ENCODE measurements around the gene EIF4A2. TPM values are rescaled to one million over a fixed set of nuclear protein-coding genes. Genes with fewer than 3 reads are reported as not detected.

Gene EIF4A2
- total RNA-seq, 1 experiment from 2014 or later: 435 TPM

GRCh38 chr3:186757686-186758220 lies 25.6 kb upstream of the EIF4A2 start:
- ChIA-PET CTCF (no interaction called here), POLR2A (ENCODE audit: low non-redundant PET) (no interaction called here)
- TF ChIP-seq CTCF (conservative IDR thresholded peaks at IDR 0.05; ENCODE audit: low read depth, low read length) (no peak), EZH2 (IDR thresholded peaks at IDR 0.05; ENCODE audit: borderline replicate concordance, low read depth, low read length, poor library complexity, severe bottlenecking) (no peak)
- no peaks in the 10 kb centered on the region for H3K27me3 ChIP-seq (replicated peaks; ENCODE audit: insufficient read depth, low read depth, low read length, poor library complexity)
- BruUV-seq (replicated peaks): no TSS peak
- H3K4me3 ChIP-seq (ENCODE audit: low read depth, low read length, poor library complexity, severe bottlenecking): no peak overlapping the region
- no peak overlapping the region for H3K27ac ChIP-seq (ENCODE audit: low read depth, low read length, poor library complexity, severe bottlenecking)
- DNase-seq (ENCODE audit: low spot score): no peak
- intact Hi-C loops (cut with micrococcal nuclease; ENCODE audit: unreplicated experiment): no loop called here
- no peaks in the 10 kb centered on the region for H3K4me1 ChIP-seq (ENCODE audit: insufficient read depth, low read length, poor library complexity, severe bottlenecking)
- H3K36me3 ChIP-seq (ENCODE audit: insufficient read depth, low read length, poor library complexity, severe bottlenecking): no peaks in the 10 kb centered on the region
- no peaks in the 10 kb centered on the region for H3K9me3 ChIP-seq (ENCODE audit: low read depth, low read length, poor library complexity, severe bottlenecking)

- ChIA-PET POLR2A (ENCODE audit: low non-redundant PET) (no interaction called here), CTCF (no interaction called here)
- Histone ChIP-seq H3K9me3 (ENCODE audit: low read depth, low read length, poor library complexity, severe bottlenecking) (no peaks in the 10 kb centered on the region), H3K4me1 (ENCODE audit: insufficient read depth, low read length, poor library complexity, severe bottlenecking) (no peaks in the 10 kb centered on the region), H3K27me3 (replicated peaks; ENCODE audit: insufficient read depth, low read depth, low read length, poor library complexity) (no peaks in the 10 kb centered on the region), H3K27ac (ENCODE audit: low read depth, low read length, poor library complexity, severe bottlenecking) (no peak overlapping the region), H3K36me3 (ENCODE audit: insufficient read depth, low read length, poor library complexity, severe bottlenecking) (no peaks in the 10 kb centered on the region), H3K4me3 (ENCODE audit: low read depth, low read length, poor library complexity, severe bottlenecking) (no peak overlapping the region)
- TF ChIP-seq CTCF (conservative IDR thresholded peaks at IDR 0.05; ENCODE audit: low read depth, low read length): no peak
- no peak for TF ChIP-seq EZH2 (IDR thresholded peaks at IDR 0.05; ENCODE audit: borderline replicate concordance, low read depth, low read length, poor library complexity, severe bottlenecking)
- no peak for DNase-seq (ENCODE audit: low spot score)
- no TSS peak for BruUV-seq (replicated peaks)
- intact Hi-C loops (cut with micrococcal nuclease; ENCODE audit: unreplicated experiment): no loop called here
Measured at GRCh38 chr3:186759231-186759930, 24.0 kb upstream of the EIF4A2 start.

GRCh38 chr3:186760141-186760833 lies 23.1 kb upstream of the EIF4A2 start:
- no peaks in the 10 kb centered on the region for H3K4me1 ChIP-seq (ENCODE audit: insufficient read depth, low read length, poor library complexity, severe bottlenecking)
- POLR2A ChIA-PET (ENCODE audit: low non-redundant PET): no interaction called here
- DNase-seq (ENCODE audit: low spot score): no peak
- H3K27me3 ChIP-seq (replicated peaks; ENCODE audit: insufficient read depth, low read depth, low read length, poor library complexity): no peaks in the 10 kb centered on the region
- BruUV-seq (replicated peaks): no TSS peak
- TF ChIP-seq EZH2 (IDR thresholded peaks at IDR 0.05; ENCODE audit: borderline replicate concordance, low read depth, low read length, poor library complexity, severe bottlenecking) (no peak), CTCF (conservative IDR thresholded peaks at IDR 0.05; ENCODE audit: low read depth, low read length) (no peak)
- H3K36me3 ChIP-seq (ENCODE audit: insufficient read depth, low read length, poor library complexity, severe bottlenecking): no peaks in the 10 kb centered on the region
- H3K4me3 ChIP-seq (ENCODE audit: low read depth, low read length, poor library complexity, severe bottlenecking): no peak overlapping the region
- intact Hi-C loops (cut with micrococcal nuclease; ENCODE audit: unreplicated experiment): no loop called here
- H3K9me3 ChIP-seq (ENCODE audit: low read depth, low read length, poor library complexity, severe bottlenecking): no peaks in the 10 kb centered on the region
- CTCF ChIA-PET: interaction anchor here (0.6 kb wide), 1 partner anchor 504 kb away, joined by 6 read pairs; no protein-coding TSS in a partner anchor
- H3K27ac ChIP-seq (ENCODE audit: low read depth, low read length, poor library complexity, severe bottlenecking): no peak overlapping the region
